HCT116 (cell line): ENCODE results near the gene ZNF546. TPM values are rescaled to one million over a fixed set of nuclear protein-coding genes. Genes with fewer than 3 reads are reported as not detected.
A peak's percentile ranks its signal among the peaks of the same experiment; 100 is the strongest.

Experiments
- ATAC-seq: fragments of 200-7000 bp; cut with Tn5 transposase; 2 replicates; pipeline ENCODE4 v1.9.1; 2020; ENCODE audit warnings: mild to moderate bottlenecking, moderate library complexity
- BruUV-seq: library from RNA; stranded (reverse); fragments of 400-500 nt; replicated peaks from 2 replicates; lab custom pipeline; 2021; lab: Mats Ljungman, UMichigan
- CTCF ChIA-PET: fragments of 300-600 bp; sonication (Branson Sonifier 250); formaldehyde crosslinking; loops from one replicate; lab custom pipeline; 2021; ENCODE audit warnings: antibody characterized with exemption; lab: Charles Lee
- POLR2A ChIA-PET: fragments of 300-600, 350-600 bp; sonication (Branson Sonifier 250); formaldehyde crosslinking; loops from one replicate; lab custom pipeline; 2021; ENCODE audit warnings: antibody characterized with exemption; lab: Charles Lee
- RAD21 ChIA-PET, 2 experiments: fragments of 300-600 bp; sonication (Branson Sonifier 250); formaldehyde crosslinking; loops; one replicate each; lab custom pipeline; 2023; ENCODE audit warnings: low total read pairs in 2 of 2; ENCODE audit not compliant: uncharacterized antibody in 2 of 2, unreplicated experiment in 2 of 2, low non-redundant PET in 1 of 2; lab: Charles Lee
- DNase-seq: peaks from one replicate; pipeline ENCODE4 v3.0.0-alpha.2; 2010; ENCODE audit warnings: low read depth, low spot score
- H2AFZ ChIP-seq: fragments of 200-600 bp; shearing (Covaris generic), sonication (generic); 2 replicates; pipeline ENCODE4 v1.6.1; 2017; ENCODE audit warnings: low read depth, mixed run types, mixed read lengths, antibody characterized with exemption, low read length; ENCODE audit not compliant: poor library complexity, severe bottlenecking
- H3K27ac ChIP-seq: 2 replicates; pipeline ENCODE4 v1.5.1; 2012; ENCODE audit warnings: low read depth, low read length
- H3K27me3 ChIP-seq: fragments of 200-600 bp; sonication (generic); 2 replicates; pipeline ENCODE4 v1.6.1; 2016; ENCODE audit warnings: mixed run types, low read length, mixed read lengths; ENCODE audit not compliant: insufficient read depth
- H3K36me3 ChIP-seq, 2 experiments: fragments of 200-500 bp in 1 of 2; fragments of 200-600 bp in 1 of 2; sonication (Bioruptor generic) in 1 of 2; sonication (generic) in 1 of 2; 2 replicates each; pipeline versions ENCODE4 v1.5.1 to v1.6.1; 2014 to 2016; ENCODE audit warnings: low read length in 2 of 2, inconsistent platforms in 1 of 2, mixed read lengths in 1 of 2, mixed run types in 1 of 2; ENCODE audit not compliant: insufficient read depth in 2 of 2, control insufficient read depth in 1 of 2
- H3K4me1 ChIP-seq, 2 experiments: fragments of 200-600 bp in 1 of 2; sonication (generic) in 1 of 2; 2 replicates each; pipeline versions ENCODE4 v1.5.1 to v1.6.1; 2012 to 2017; ENCODE audit warnings: low read length in 2 of 2, inconsistent platforms in 1 of 2, mild to moderate bottlenecking in 1 of 2, mixed read lengths in 1 of 2, mixed run types in 1 of 2, moderate library complexity in 1 of 2; ENCODE audit not compliant: insufficient read depth in 2 of 2, control insufficient read depth in 1 of 2
- H3K4me2 ChIP-seq: fragments of 200-600 bp; sonication (generic); 2 replicates; pipeline ENCODE4 v1.6.1; 2017; ENCODE audit warnings: mixed run types, low read length, mixed read lengths
- H3K4me3 ChIP-seq, 2 experiments: fragments of 200-600 bp in 1 of 2; sonication (generic) in 1 of 2; replicated peaks in 1 of 2; 2 replicates each; pipeline ENCODE4 v1.5.1; 2011 to 2016; ENCODE audit warnings: low read length in 2 of 2, control low read depth in 1 of 2, low read depth in 1 of 2, mild to moderate bottlenecking in 1 of 2, mixed read lengths in 1 of 2, mixed run types in 1 of 2
- H3K79me2 ChIP-seq: fragments of 200-600 bp; sonication (generic); 2 replicates; pipeline ENCODE4 v1.6.1; 2017; ENCODE audit warnings: mild to moderate bottlenecking, mixed run types, low read length, moderate library complexity, mixed read lengths; ENCODE audit not compliant: insufficient read depth
- H3K9ac ChIP-seq: fragments of 200-600 bp; sonication (generic); 2 replicates; pipeline ENCODE4 v1.6.1; 2016; ENCODE audit warnings: low read length, mixed read lengths
- H3K9me2 ChIP-seq: fragments of 200-600 bp; sonication (generic), shearing (Covaris generic); 2 replicates; pipeline ENCODE4 v1.6.1; 2017; ENCODE audit warnings: mixed run types, mild to moderate bottlenecking, moderate library complexity; ENCODE audit not compliant: insufficient read depth
- H3K9me3 ChIP-seq, 2 experiments: fragments of 200-500 bp in 1 of 2; fragments of 200-600 bp in 1 of 2; sonication (Bioruptor generic) in 1 of 2; sonication (generic) in 1 of 2; 2 replicates each; pipeline ENCODE4 v1.6.1; 2014 to 2017; ENCODE audit warnings: low read length in 2 of 2, mixed read lengths in 2 of 2, inconsistent platforms in 1 of 2, low read depth in 1 of 2, mild to moderate bottlenecking in 1 of 2, mixed run types in 1 of 2, moderate library complexity in 1 of 2; ENCODE audit not compliant: control insufficient read depth in 1 of 2, insufficient read depth in 1 of 2
- H4K20me1 ChIP-seq: fragments of 200-600 bp; sonication (generic), shearing (Covaris generic); 2 replicates; pipeline ENCODE4 v1.6.1; 2017; ENCODE audit warnings: mixed run types, mild to moderate bottlenecking, moderate library complexity; ENCODE audit not compliant: insufficient read depth
- CBX3 ChIP-seq: IDR thresholded peaks from 2 replicates; pipeline ENCODE4 v1.6.1; 2012; ENCODE audit warnings: low read depth
- EGR1 ChIP-seq: IDR thresholded peaks from 2 replicates; pipeline ENCODE4 v1.6.1; 2012; ENCODE audit warnings: low read depth
- ELF1 ChIP-seq: IDR thresholded peaks from 2 replicates; pipeline ENCODE4 v1.6.1; 2012; ENCODE audit warnings: low read depth, borderline replicate concordance
- EZH2 ChIP-seq: fragments of 200-600 bp; sonication (generic); IDR thresholded peaks from 2 replicates; pipeline ENCODE4 v1.6.1; 2017; ENCODE audit warnings: antibody characterized with exemption, mixed run types
- EZH2phosphoT487 ChIP-seq: fragments of 200-600 bp; IDR thresholded peaks from 2 replicates; pipeline ENCODE4 v1.6.1; 2018; ENCODE audit warnings: antibody characterized with exemption, borderline replicate concordance
- FOSL1 ChIP-seq: IDR thresholded peaks from 2 replicates; pipeline ENCODE4 v1.6.1; 2012; ENCODE audit warnings: low read depth
- JUND ChIP-seq: IDR thresholded peaks from 2 replicates; pipeline ENCODE4 v1.6.1; 2012
- POLR2AphosphoS5 ChIP-seq: IDR thresholded peaks from 2 replicates; pipeline ENCODE4 v1.6.1; 2011; ENCODE audit warnings: mild to moderate bottlenecking, low read depth, low read length, moderate library complexity
- REST ChIP-seq: IDR thresholded peaks from 2 replicates; pipeline ENCODE4 v1.6.1; 2012; ENCODE audit warnings: low read depth
- SP1 ChIP-seq: IDR thresholded peaks from 2 replicates; pipeline ENCODE4 v1.6.1; 2012; ENCODE audit warnings: low read depth
- SRF ChIP-seq: IDR thresholded peaks from 2 replicates; pipeline ENCODE4 v1.6.1; 2012; ENCODE audit warnings: low read depth
- TCF7L2 ChIP-seq: IDR thresholded peaks from 2 replicates; pipeline ENCODE4 v1.7.0; 2011; ENCODE audit warnings: borderline replicate concordance, inconsistent platforms; ENCODE audit not compliant: insufficient read depth, insufficient read length; ENCODE audit errors: extremely low read depth
- YY1 ChIP-seq: IDR thresholded peaks from 2 replicates; pipeline ENCODE4 v1.6.1; 2011; ENCODE audit warnings: low read length, low read depth, moderate library complexity, mild to moderate bottlenecking; ENCODE audit not compliant: insufficient replicate concordance; ENCODE audit errors: extremely low read depth
- ZFX ChIP-seq: fragments of 450-650 bp; IDR thresholded peaks from 2 replicates; pipeline ENCODE4 v1.6.1; 2017
- ZNF274 ChIP-seq: fragments of 200-500 bp; sonication (Bioruptor generic); IDR thresholded peaks from 2 replicates; pipeline ENCODE4 v1.6.1; 2014; ENCODE audit warnings: mild to moderate bottlenecking, low read depth, low read length, inconsistent platforms
- intact Hi-C: fragments of 100-400 bp; cut with micrococcal nuclease; formaldehyde crosslinking; loops from 2 replicates; pipeline ENCODE4 v1.10.0; 2022
- total RNA-seq: library from RNA; stranded (reverse); gene quantifications from one replicate; pipeline ENCODE4 v1.2.1, GENCODE V29; 2021; ENCODE audit not compliant: unreplicated experiment
- TF ChIP-seq, protein P1 (sequence below): IDR thresholded peaks from 2 replicates; pipeline ENCODE4 v1.6.1; 2012

ZNF546 gene
- total RNA-seq, 1 experiment from 2014 or later = 0.64 TPM

GRCh38 chr19:39994361-39994760, 2.5 kb upstream of the ZNF546 start:
- H4K20me1 ChIP-seq = no peaks in the 10 kb centered on the region
- no peaks in the 10 kb centered on the region for H3K36me3 ChIP-seq
- POLR2A ChIA-PET = no interaction called here
- no peak overlapping the region for H3K27ac ChIP-seq
- no peak overlapping the region for H2AFZ ChIP-seq
- no peak for ATAC-seq
- CTCF ChIA-PET = no interaction called here
- no peak overlapping the region for H3K9ac ChIP-seq
- DNase-seq = no peak
- no peak for TF ChIP-seq YY1
- TF ChIP-seq EGR1 = no peak
- TF ChIP-seq TCF7L2 = no peak
- TF ChIP-seq SP1 = no peak
- TF ChIP-seq EZH2 = no peak
- H3K79me2 ChIP-seq = peaks cover 21% of the 10 kb centered on the region
- peaks cover 4 to 6% of the 10 kb centered on the region in 2 experiments; a peak in 3 of 4 replicates for H3K9me3 ChIP-seq
- no peak overlapping the region for H3K4me3 ChIP-seq
- H3K27me3 ChIP-seq = no peaks in the 10 kb centered on the region
- RAD21 ChIA-PET = no interaction called here
- H3K9me2 ChIP-seq = no peaks in the 10 kb centered on the region
- no TSS peak for BruUV-seq
- H3K4me2 ChIP-seq = no peak overlapping the region
- peaks cover 0 to 11% of the 10 kb centered on the region in 2 experiments; a peak in 2 of 4 replicates for H3K4me1 ChIP-seq
- intact Hi-C loops = no loop called here

DNA sequence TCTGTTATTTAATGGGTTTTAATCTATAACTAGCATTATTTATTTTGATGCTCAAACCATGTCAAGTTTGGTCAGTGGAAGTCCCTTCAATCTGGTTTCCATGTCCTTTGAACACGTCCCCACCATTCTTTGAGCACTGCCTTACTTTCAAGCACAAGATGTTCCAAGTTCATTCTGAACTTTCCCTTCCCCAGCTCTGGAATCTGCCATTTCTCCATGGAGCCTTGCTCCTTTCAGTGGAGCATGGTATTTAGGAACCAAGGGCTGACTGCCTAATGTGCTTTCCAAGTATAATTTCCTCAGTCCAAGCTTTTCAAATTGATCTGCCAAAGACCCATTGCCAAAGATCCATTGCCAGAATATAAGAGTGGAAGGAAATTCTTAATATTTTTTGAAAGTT, 1.1 kb upstream of the ZNF546 start:
- ChIA-PET RAD21 (no interaction called here), CTCF (no interaction called here), POLR2A (interaction anchor here (1.5 kb wide), 1 partner anchor 25 kb away, joined by 7 read pairs; the partner anchor contains the start of gene PSMC4)
- DNase-seq (no peak), ATAC-seq (no peak)
- Histone ChIP-seq H3K4me2 (peak overlapping the region; percentile 84), H3K27ac (no peak overlapping the region), H3K9ac (0 out of 2 replicates have a peak overlapping the region, but pooled peaks have one; percentile 16), H3K9me2 (no peaks in the 10 kb centered on the region), H3K4me3 (peak overlapping the region; percentile 52 to 78), H3K9me3 (peaks cover 4 to 6% of the 10 kb centered on the region in 2 experiments; a peak in 3 of 4 replicates), H3K79me2 (peaks cover 21% of the 10 kb centered on the region), H3K4me1 (peaks cover 0 to 11% of the 10 kb centered on the region in 2 experiments; a peak in 2 of 4 replicates), H4K20me1 (no peaks in the 10 kb centered on the region), H2AFZ (no peak overlapping the region), H3K27me3 (no peaks in the 10 kb centered on the region), H3K36me3 (no peaks in the 10 kb centered on the region)
- intact Hi-C loops = no loop called here
- BruUV-seq = no TSS peak
- TF ChIP-seq SP1 (no peak), FOSL1 (no peak), TCF7L2 (no peak), JUND (no peak), ELF1 (no peak), CBX3 (no peak), ZNF274 (no peak), EZH2 (no peak), YY1 (no peak), REST (no peak), EZH2phosphoT487 (no peak), SRF (no peak), POLR2AphosphoS5 (no peak), ZFX (no peak)
- TF ChIP-seq, protein P1, sequence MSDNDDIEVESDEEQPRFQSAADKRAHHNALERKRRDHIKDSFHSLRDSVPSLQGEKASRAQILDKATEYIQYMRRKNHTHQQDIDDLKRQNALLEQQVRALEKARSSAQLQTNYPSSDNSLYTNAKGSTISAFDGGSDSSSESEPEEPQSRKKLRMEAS = no peak
